Immature natural killer cell (primary cell): ENCODE results near the gene CHCHD1. TPM values are rescaled to one million over a fixed set of nuclear protein-coding genes. Genes with fewer than 3 reads are reported as not detected.
"Not testable (repeated sequence)": the region's sequence is repeated elsewhere in the genome, so short reads cannot be mapped to it uniquely, and the experiment has no call there.

Experiments
- DNase-seq, 3 donors: peaks; one replicate each; pipeline ENCODE4 v3.0.0; 2022; ENCODE audit warnings: mixed read lengths in 1 of 3
- H3K27ac Mint-ChIP-seq, 6 donors: one replicate each; pipeline ENCODE4 v1.8.0; 2020; ENCODE audit warnings: mixed read lengths in 6 of 6, mild to moderate bottlenecking in 5 of 6, inconsistent platforms in 4 of 6, moderate library complexity in 3 of 6
- H3K27me3 Mint-ChIP-seq, 3 donors: one replicate each; pipeline ENCODE4 v1.8.0; 2020 to 2021; ENCODE audit warnings: low read depth in 3 of 3, mild to moderate bottlenecking in 3 of 3, mixed read lengths in 3 of 3, moderate library complexity in 3 of 3, inconsistent platforms in 1 of 3
- H3K36me3 Mint-ChIP-seq, 3 donors: one replicate each; pipeline ENCODE4 v1.8.0; 2020; ENCODE audit warnings: mixed read lengths in 3 of 3, inconsistent platforms in 2 of 3, mild to moderate bottlenecking in 2 of 3
- H3K4me1 Mint-ChIP-seq, 2 donors: one replicate each; pipeline ENCODE4 v1.8.0; 2020; ENCODE audit warnings: inconsistent platforms in 2 of 2, mild to moderate bottlenecking in 2 of 2, mixed read lengths in 2 of 2, moderate library complexity in 1 of 2
- H3K4me3 Mint-ChIP-seq, 5 donors: one replicate each; pipeline ENCODE4 v1.8.0; 2020; ENCODE audit warnings: mild to moderate bottlenecking in 5 of 5, mixed read lengths in 5 of 5, inconsistent platforms in 3 of 5, moderate library complexity in 3 of 5
- H3K9me3 Mint-ChIP-seq, 6 donors: one replicate each; pipeline ENCODE4 v1.8.0; 2020; ENCODE audit warnings: mild to moderate bottlenecking in 6 of 6, mixed read lengths in 6 of 6, inconsistent platforms in 4 of 6, moderate library complexity in 3 of 6
- polyA plus RNA-seq, 3 donors: library from polyadenylated mRNA; unstranded; fragments of 300-500 nt; fragmentation: Illumina TruSeq; gene quantifications; one replicate each; pipeline ENCODE4 v1.2.3, GENCODE V29; 2021

The CHCHD1 gene
- polyA plus RNA-seq: 10 to 100 TPM; 24.8 to 46.9 (median 42.7) TPM

DNA sequence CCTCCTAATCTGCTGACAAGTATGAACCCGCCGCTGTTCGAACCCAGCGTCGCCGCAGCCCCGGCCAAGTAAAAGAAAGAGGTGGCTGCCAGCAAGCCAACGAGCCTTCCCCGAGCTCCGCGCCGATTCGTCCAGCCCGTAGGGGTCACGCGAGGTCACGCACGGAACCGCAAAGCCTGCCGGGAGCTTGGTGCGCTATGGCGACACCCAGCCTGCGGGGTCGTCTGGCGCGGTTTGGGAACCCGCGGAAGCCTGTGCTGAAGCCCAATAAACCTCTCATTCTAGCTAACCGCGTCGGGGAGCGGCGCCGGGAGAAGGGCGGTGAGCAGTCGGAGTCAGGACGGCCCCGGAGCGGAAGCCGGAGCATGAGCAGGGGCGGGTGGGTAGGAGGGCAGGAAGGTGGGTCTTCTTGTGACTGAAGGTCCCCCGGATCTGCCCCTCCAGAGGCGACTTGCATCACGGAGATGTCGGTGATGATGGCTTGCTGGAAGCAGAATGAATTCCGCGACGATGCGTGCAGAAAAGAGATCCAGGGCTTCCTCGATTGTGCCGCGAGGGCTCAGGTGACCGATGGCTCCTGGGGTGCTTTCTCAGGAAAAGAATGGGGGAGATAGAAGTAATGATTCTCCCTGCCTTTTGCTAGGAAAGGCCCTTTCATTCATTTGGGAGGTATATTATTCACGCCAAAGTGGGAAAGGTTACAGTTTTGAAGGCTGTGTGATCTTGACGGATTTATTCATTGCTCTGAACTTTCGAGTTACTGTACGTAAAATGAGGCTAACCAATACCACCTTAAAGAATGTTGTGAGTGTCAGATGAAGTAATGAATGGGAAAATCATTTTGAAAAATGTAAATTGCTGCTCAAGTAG lies at the start of gene CHCHD1:
Gene CHCHD1, plus strand, starts transcription at position 170 of the 870 bp plus-strand sequence. Its CDS starts 28 bp downstream, at position 198.
- H3K27me3 Mint-ChIP-seq: peaks cover 12 to 22% (median 16%) of the 10 kb centered on the region in 3 donors
- no peaks in the 10 kb centered on the region for H3K9me3 Mint-ChIP-seq
- peak within 1 kb of the TSS; percentile 91 to 100 (median 99) for H3K4me3 Mint-ChIP-seq
- H3K27ac Mint-ChIP-seq: peak within 1 kb of the TSS; percentile 92 to 99 (median 98)
- H3K4me1 Mint-ChIP-seq: peaks cover 63 to 78% of the 10 kb centered on the region in 2 donors
- H3K36me3 Mint-ChIP-seq: peaks cover 4 to 6% (median 6%) of the 10 kb centered on the region in 3 donors
- peak; percentile 85 to 86 (median 86) for DNase-seq

DNA sequence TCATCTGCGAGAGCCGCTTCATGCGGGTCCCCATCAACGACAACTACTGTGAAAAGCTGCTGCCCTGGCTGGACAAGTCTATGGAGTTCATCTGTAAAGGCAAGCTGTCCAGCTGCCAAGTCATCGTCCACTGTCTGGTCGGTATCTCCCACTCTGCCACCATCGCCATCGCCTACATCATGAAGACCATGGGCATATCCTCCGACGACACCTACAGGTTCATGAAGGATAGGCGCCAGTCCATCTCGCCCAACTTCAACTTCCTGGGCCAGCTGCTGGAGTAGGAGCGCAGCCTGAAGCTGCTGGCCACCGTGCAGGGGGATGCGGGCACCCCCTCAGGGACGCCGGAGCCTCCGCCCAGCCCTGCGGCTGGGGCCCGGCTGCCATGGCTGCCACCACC lies 49.4 kb upstream of the CHCHD1 start:
- Mint-ChIP-seq H3K4me3 (peak overlapping the region in 4 of 5 donors; percentile 50 to 71 (median 64)), H3K36me3 (peaks cover 0 to 6% (median 0%) of the 10 kb centered on the region in 3 donors), H3K9me3 (no peaks in the 10 kb centered on the region), H3K4me1 (peaks cover 22 to 31% of the 10 kb centered on the region in 2 donors), H3K27me3 (peaks cover 0 to 15% (median 5%) of the 10 kb centered on the region in 3 donors), H3K27ac (peak overlapping the region in 4 of 6 donors; percentile 46 to 70 (median 58))
- no peak for DNase-seq

DNA sequence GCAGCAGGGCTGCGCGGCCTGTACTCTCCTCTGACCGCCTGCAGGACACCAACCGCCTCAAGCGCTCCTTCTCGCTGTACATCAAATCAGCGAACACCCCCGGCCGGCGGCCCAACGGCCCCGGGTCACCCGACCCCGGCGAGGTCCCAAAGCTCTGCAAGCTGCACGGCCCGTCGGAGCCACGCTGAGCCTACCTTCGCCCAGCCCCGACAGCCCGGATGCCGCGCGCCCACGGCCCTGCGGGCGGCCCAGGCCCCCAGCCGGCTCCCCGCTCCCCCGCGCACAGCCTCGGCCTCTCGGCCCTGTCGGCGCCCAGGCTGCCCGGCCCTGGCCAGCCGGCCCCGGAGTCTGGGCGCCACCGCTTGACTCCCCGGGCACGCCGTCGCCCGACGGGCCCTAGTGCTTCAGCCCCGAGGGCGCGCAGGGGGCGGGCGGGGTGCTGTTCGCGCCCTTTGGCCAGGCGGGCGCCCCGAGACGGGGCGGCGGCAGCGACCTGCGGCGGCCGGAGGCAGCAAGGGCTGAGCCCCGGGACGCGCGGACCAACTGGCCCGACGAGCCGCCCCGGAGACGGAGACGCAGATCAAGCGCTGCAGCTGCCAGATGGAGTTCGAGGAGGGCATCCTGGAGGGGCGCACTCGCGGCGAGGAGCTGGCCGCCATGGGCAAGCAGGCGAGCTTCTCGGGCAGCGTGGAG lies 48.8 kb upstream of the CHCHD1 start:
- no peak for DNase-seq
- Mint-ChIP-seq H3K4me3 (no peak overlapping the region), H3K27ac (no peak overlapping the region), H3K36me3 (peaks cover 0 to 3% (median 0%) of the 10 kb centered on the region in 3 donors), H3K27me3 (peaks cover 0 to 15% (median 5%) of the 10 kb centered on the region in 3 donors), H3K4me1 (peaks cover 22 to 31% of the 10 kb centered on the region in 2 donors), H3K9me3 (no peaks in the 10 kb centered on the region)

DNA sequence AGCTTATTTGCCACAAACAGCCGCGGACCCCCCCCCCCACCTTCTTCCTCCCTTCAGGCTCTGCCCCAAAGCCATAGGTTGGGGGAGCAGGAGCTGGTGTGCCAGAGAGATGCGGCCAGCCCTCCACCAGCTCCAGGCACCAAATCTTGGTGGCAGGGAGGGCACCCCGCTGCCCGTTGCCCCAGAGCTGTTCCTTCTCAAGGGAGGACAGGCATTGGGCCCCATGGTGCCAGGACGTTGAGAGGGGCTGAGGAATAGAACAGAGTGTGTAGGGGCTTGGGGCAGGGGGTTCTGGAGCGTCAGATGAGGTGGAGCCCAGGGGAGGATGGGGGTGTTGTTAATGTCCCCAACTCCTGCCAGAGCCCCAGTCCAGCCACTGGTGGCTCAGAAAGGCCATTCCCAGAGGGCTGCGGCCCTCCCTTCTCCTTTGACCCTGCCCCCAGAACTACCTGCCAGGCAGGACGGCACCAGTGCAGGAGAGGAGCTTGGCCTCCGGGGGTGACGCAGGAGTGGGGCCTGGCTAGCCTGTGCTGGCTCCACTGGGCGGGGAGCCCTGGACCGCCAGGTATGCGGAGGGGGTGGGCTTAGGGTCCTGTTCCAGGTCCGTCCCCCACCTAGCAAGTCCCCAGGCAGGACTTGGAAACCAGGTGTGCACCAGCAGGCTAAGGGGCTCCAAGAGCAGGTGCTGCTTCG lies 47.7 kb upstream of the CHCHD1 start:
- Mint-ChIP-seq H3K27ac (no peak overlapping the region), H3K4me3 (no peak overlapping the region), H3K36me3 (peaks cover 0 to 3% (median 0%) of the 10 kb centered on the region in 3 donors), H3K4me1 (peaks cover 22 to 25% of the 10 kb centered on the region in 2 donors), H3K9me3 (no peaks in the 10 kb centered on the region), H3K27me3 (peaks cover 0 to 15% (median 5%) of the 10 kb centered on the region in 3 donors)
- DNase-seq: no peak

DNA sequence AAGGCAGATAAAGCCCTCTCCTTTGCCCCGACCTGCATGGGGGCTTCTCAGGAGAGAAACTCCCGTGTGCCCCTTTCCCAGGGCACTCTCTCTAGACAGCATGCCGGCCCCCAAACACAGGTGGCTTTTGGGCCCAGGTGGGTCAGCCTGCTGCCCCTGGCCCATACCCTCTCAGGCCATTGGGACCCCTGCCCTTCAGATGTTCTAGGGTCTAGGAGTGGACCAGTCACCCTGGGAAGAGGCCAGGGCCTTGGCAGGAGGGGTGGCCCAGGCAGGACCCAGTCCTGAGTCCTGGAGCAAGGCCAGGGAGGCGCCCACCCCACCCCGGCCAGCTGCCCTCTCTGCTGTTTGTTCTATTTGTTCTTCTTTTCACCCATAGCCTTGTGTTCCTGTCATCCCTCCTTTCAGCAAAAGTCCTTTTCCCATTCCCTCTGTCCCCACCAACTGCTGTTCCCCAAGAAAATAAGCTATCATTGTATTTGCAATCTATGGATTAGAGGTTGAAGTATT lies 47.0 kb upstream of the CHCHD1 start:
- H3K4me3 Mint-ChIP-seq: peak overlapping the region in 1 of 5 donors; percentile 9
- no peaks in the 10 kb centered on the region for H3K9me3 Mint-ChIP-seq
- H3K27ac Mint-ChIP-seq: no peak overlapping the region
- H3K27me3 Mint-ChIP-seq: peaks cover 0 to 10% (median 5%) of the 10 kb centered on the region in 3 donors
- peaks cover 17 to 20% of the 10 kb centered on the region in 2 donors for H3K4me1 Mint-ChIP-seq
- no peak for DNase-seq
- H3K36me3 Mint-ChIP-seq: peaks cover 0 to 3% (median 0%) of the 10 kb centered on the region in 3 donors

DNA sequence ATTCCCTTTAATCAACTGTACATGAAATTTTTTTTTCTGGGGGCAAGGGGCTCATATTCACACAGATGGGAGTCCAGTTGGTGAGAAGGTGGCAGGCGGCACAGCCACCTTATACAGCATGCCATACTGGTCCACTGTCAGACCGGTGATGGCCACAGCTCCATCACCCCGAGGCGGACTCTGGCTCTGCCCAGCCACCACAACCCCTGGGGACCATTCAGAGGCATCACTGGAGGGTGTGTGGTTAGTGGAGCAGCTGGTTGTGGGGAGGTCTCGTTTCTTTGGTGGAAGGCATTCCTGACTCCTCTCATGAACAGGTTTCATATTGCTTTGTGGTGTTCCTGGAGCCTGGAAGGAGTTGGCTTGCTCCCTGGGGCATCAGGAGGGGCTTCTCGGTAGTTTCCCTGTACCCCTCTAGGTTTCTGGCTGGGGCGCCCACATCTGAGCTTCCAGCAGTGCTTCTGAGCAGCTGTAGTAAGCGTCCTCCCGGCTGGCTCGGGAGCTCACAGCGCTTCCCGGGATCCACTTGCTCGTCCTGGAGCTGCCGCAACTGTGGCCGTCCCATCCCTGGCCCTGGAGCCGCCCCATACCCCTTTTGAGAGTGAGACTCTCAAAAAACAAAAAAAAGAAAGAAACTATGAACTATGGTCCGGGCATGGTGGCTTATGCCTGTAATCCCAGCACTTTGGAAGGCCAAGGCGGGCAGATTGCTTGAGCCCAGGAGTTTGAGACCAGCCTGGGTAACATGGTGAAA lies 41.2 kb upstream of the CHCHD1 start:
- DNase-seq, H3K27ac Mint-ChIP-seq, H3K36me3 Mint-ChIP-seq, H3K27me3 Mint-ChIP-seq, H3K4me3 Mint-ChIP-seq, H3K9me3 Mint-ChIP-seq: not testable (repeated sequence)
- peaks cover 28 to 31% of the 10 kb centered on the region in 2 donors for H3K4me1 Mint-ChIP-seq

DNA sequence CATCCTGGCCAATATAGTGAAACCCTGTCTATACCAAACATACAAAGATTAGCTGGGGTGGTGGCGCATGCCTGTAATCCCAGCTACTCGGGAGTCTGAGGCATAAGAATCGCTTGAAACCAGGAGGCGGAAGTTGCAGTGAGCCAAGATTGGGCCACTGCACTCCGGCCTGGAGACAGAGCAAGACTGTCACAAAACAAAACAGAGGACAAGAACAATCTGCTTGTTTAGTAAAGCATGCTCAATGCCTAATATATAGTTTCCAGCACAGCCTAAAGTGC lies 39.5 kb upstream of the CHCHD1 start:
- Mint-ChIP-seq H3K4me1 (peaks cover 38 to 44% of the 10 kb centered on the region in 2 donors), H3K9me3 (no peaks in the 10 kb centered on the region), H3K27me3 (peaks cover 4 to 9% (median 7%) of the 10 kb centered on the region in 3 donors), H3K4me3 (peak overlapping the region in 2 of 5 donors; percentile 72 to 99), H3K27ac (peak overlapping the region in 4 of 6 donors; percentile 42 to 100 (median 99)), H3K36me3 (peaks cover 0 to 4% (median 4%) of the 10 kb centered on the region in 3 donors)
- no peak for DNase-seq

DNA sequence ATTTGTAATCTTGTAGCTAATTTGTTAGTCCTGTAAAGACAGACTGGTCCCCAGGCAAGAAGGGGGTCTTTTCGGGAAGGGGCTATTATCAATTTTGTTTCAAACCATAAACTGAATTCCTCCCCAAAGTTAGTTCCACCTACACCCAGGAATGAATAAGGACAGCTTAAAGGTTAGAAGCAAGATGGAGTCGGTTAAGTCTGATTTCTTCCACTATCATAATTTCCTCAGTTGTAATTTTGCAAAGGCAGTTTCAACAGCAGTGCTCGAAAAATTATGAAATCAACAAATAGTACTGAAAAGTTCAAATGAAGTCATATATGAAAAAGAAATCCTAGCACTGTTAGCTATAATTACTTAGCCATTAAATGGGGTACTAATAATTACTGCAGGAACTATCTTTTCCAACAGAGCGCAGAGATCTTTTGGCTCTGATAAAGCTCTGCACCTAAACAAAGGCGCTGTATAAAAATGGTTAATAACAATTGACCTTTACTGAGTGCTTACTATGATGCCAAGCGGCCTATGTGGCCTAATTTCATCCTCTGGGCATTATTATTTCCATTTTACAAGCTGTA lies 38.4 kb upstream of the CHCHD1 start:
- peaks cover 4 to 9% (median 7%) of the 10 kb centered on the region in 3 donors for H3K27me3 Mint-ChIP-seq
- H3K4me1 Mint-ChIP-seq: peaks cover 38 to 44% of the 10 kb centered on the region in 2 donors
- H3K27ac Mint-ChIP-seq: peak overlapping the region; percentile 99 to 100 (median 100)
- peaks cover 0 to 4% (median 4%) of the 10 kb centered on the region in 3 donors for H3K36me3 Mint-ChIP-seq
- H3K4me3 Mint-ChIP-seq: peak overlapping the region; percentile 99 to 100 (median 100)
- DNase-seq: no peak
- H3K9me3 Mint-ChIP-seq: no peaks in the 10 kb centered on the region

DNA sequence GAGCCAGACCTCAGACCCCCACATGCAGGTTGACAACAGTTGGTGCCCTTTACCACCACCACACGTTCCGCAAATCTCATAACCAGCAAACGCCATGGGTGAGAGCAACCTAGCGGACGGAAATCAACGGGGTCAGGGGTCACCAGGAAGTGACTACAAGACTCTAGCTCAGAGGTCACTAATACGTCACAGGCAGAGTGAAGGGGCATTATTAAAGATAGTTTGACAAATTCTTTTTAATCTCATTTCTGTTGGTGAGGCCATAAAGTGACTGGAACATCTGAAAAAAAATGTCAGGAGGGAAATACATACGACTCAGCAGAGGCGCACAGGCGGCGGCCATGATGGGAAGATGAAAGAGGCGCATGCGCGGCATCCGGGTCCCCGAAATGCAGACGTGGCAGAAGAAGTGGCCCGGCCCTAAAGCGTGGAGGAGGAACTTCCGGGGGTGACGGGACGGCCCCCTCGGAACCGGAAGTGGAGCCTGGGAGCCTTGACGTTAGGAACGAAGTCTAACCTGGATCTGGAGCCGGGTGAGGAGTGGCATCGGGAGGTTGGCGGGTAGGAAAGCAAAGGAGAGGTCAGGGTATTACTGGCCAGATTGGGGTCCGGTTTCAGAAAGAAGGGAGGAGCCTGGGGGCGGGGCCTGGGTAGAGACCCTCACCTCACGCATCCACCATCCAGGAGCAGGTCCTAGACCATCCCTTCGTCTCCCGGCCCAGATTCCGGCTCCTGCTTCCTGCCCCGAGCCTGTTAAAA lies 37.8 kb upstream of the CHCHD1 start, which contains the start of gene SEC24C:
Gene SEC24C, plus strand, starts transcription at position 468 of the 759 bp plus-strand sequence. CDS start 2,461 bp downstream, outside the sequence.
- H3K9me3 Mint-ChIP-seq: no peaks in the 10 kb centered on the region
- peak within 1 kb of the TSS; percentile 99 to 100 (median 100) for H3K4me3 Mint-ChIP-seq
- peaks cover 3 to 7% (median 7%) of the 10 kb centered on the region in 3 donors for H3K36me3 Mint-ChIP-seq
- H3K27me3 Mint-ChIP-seq: peaks cover 4 to 9% (median 7%) of the 10 kb centered on the region in 3 donors
- peaks cover 42 to 48% of the 10 kb centered on the region in 2 donors for H3K4me1 Mint-ChIP-seq
- DNase-seq: peak; percentile 94 to 96 (median 95)
- peak within 1 kb of the TSS; percentile 99 to 100 (median 100) for H3K27ac Mint-ChIP-seq

DNA sequence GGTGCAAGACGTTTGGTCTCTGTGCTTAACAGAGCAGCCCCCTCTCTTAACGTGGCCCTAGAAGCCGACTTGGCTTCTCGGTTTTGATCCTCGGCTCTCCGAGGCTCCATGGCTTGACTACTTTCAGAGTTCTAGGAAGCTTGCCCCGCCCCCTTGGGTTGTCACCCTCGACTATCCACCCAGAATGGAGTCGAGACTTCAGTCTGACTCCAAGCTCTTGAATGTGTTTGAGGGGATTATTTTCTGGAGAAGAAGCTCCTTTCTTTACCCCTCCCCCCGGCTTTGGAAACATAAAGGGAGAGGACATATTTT lies 37.2 kb upstream of the CHCHD1 start:
- H3K36me3 Mint-ChIP-seq: peaks cover 6 to 10% (median 9%) of the 10 kb centered on the region in 3 donors
- H3K4me3 Mint-ChIP-seq: peak overlapping the region; percentile 99 to 100 (median 100)
- peak overlapping the region; percentile 99 to 100 (median 100) for H3K27ac Mint-ChIP-seq
- peaks cover 4 to 9% (median 7%) of the 10 kb centered on the region in 3 donors for H3K27me3 Mint-ChIP-seq
- H3K9me3 Mint-ChIP-seq: no peaks in the 10 kb centered on the region
- DNase-seq: no peak
- H3K4me1 Mint-ChIP-seq: peaks cover 45 to 53% of the 10 kb centered on the region in 2 donors

DNA sequence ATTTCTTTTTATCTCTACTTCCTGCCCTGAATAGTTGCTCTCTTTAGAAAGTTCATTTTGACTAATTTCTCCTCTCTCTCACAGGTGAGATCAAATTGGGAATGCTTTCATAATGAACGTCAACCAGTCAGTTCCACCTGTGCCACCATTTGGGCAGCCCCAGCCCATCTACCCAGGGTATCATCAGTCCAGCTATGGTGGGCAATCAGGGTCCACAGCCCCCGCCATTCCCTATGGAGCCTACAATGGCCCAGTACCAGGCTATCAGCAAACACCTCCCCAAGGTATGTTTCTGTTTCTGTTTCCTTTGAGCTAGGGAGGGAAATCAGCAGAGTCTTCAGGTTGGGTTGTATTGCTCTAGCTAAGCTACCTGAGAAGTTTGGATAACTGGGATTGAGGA lies 35.1 kb upstream of the CHCHD1 start:
- Mint-ChIP-seq H3K9me3 (no peaks in the 10 kb centered on the region), H3K27ac (peak overlapping the region; percentile 46 to 84 (median 58)), H3K36me3 (peaks cover 17 to 21% (median 17%) of the 10 kb centered on the region in 3 donors), H3K27me3 (peaks cover 4 to 9% (median 7%) of the 10 kb centered on the region in 3 donors), H3K4me1 (peaks cover 60 to 71% of the 10 kb centered on the region in 2 donors), H3K4me3 (peak overlapping the region in 4 of 5 donors; percentile 30 to 75 (median 60))
- no peak for DNase-seq

DNA sequence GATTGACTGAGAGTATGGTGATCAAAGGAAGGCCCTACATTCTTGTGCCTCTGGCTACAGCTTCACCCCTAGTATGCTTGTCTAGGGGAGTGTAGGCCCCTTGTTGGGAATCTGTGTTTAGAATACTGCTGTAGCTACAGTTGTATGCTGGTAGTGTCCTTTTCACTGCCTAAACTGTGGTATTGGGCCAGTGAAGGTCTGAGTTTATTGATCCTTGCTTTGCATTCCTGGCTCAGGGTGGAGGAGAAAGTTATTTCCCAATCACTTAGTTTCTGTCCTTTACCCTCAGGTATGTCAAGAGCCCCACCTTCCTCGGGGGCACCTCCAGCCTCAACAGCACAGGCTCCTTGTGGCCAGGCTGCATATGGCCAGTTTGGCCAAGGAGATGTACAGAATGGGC lies 31.0 kb upstream of the CHCHD1 start:
- peak overlapping the region in 2 of 6 donors; percentile 25 to 77 for H3K27ac Mint-ChIP-seq
- DNase-seq: no peak
- peaks cover 37 to 65% of the 10 kb centered on the region in 2 donors for H3K4me1 Mint-ChIP-seq
- H3K27me3 Mint-ChIP-seq: peaks cover 0 to 2% (median 0%) of the 10 kb centered on the region in 3 donors
- peaks cover 28 to 38% (median 29%) of the 10 kb centered on the region in 3 donors for H3K36me3 Mint-ChIP-seq
- H3K4me3 Mint-ChIP-seq: no peak overlapping the region
- peaks cover 0 to 2% (median 0%) of the 10 kb centered on the region in 6 donors for H3K9me3 Mint-ChIP-seq
